DOHH2 (cell line): ENCODE measurements around the gene SRC.

Source experiments
- EZH2phosphoT487 ChIP-seq: fragments of 200-600 bp; sonication (generic); IDR thresholded peaks from 2 replicates; pipeline ENCODE4 v1.6.1; 2017; ENCODE audit warnings: borderline replicate concordance, mild to moderate bottlenecking, antibody characterized with exemption, low read length, moderate library complexity, mixed read lengths
- TF ChIP-seq, protein P1 (sequence below): fragments of 200-600 bp; sonication (generic); IDR thresholded peaks from one replicate; pipeline ENCODE4 v1.5.1; 2014; ENCODE audit warnings: antibody characterized with exemption, mild to moderate bottlenecking, low read depth, low read length; ENCODE audit not compliant: poor library complexity, severe bottlenecking

DNA sequence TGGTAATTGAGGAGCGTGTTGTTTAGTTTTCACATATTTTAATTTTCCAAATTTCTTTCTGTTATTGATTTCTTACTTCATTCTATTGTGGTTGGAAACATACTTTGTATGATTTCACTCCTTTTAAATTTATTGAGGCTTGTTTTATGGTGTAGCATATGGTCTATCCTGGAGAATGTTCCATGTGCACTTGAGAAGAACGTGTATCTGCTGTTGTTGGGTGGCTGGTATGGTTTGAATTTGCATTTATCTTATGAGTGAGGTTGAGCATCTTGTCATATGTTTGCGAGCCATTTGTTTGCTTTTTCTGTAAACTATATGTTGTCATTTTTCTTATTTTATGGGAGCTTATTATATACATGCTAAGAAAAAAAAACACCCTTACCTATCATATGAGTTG, 26.5 kb downstream of the SRC start:
- TF ChIP-seq, protein P1, sequence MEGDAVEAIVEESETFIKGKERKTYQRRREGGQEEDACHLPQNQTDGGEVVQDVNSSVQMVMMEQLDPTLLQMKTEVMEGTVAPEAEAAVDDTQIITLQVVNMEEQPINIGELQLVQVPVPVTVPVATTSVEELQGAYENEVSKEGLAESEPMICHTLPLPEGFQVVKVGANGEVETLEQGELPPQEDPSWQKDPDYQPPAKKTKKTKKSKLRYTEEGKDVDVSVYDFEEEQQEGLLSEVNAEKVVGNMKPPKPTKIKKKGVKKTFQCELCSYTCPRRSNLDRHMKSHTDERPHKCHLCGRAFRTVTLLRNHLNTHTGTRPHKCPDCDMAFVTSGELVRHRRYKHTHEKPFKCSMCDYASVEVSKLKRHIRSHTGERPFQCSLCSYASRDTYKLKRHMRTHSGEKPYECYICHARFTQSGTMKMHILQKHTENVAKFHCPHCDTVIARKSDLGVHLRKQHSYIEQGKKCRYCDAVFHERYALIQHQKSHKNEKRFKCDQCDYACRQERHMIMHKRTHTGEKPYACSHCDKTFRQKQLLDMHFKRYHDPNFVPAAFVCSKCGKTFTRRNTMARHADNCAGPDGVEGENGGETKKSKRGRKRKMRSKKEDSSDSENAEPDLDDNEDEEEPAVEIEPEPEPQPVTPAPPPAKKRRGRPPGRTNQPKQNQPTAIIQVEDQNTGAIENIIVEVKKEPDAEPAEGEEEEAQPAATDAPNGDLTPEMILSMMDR = no peak
- TF ChIP-seq EZH2phosphoT487 = no peak
